GM21381 (cell line): ENCODE results near the gene MARCKSL1.

ENCODE experiments used
- ATAC-seq: cut with Tn5 transposase; IDR thresholded peaks from one replicate; pipeline ENCODE4 v1.9.1; 2021; ENCODE audit warnings: mild to moderate bottlenecking, moderate library complexity; ENCODE audit not compliant: unreplicated experiment

The MARCKSL1 gene

GRCh38 chr1:32353431-32353830 lies 17.4 kb upstream of the MARCKSL1 start:
- no peak for ATAC-seq

GRCh38 chr1:32352831-32353383 lies 16.9 kb upstream of the MARCKSL1 start:
- no peak for ATAC-seq

DNA sequence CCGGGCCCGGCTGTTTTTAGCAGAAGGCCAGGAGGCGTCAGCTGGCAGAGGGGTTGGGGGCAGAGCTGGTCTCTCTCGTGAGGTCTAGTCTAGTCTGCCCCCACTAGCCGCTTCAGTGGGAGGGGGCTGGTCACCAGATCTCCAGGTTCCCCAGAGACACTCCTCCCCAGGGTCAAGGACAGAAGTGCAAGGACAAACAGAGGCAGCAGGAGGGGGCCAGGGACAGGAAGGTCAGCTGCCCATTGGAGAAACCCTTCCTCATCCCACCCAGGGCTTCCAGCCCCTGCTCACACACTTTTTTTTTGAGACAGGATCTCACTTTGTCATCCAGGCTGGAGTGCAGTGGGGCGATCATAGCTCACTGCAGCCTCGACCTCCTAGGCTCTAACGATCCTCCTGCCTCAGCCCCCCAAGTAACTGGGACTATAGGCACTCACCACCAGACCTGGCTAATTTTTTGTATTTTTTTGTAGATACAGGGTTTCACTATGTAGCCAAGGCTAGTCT lies 16.3 kb upstream of the MARCKSL1 start:
- ATAC-seq = no peak

GRCh38 chr1:32351399-32352238 lies 15.6 kb upstream of the MARCKSL1 start:
- peak; percentile 95 for ATAC-seq

DNA sequence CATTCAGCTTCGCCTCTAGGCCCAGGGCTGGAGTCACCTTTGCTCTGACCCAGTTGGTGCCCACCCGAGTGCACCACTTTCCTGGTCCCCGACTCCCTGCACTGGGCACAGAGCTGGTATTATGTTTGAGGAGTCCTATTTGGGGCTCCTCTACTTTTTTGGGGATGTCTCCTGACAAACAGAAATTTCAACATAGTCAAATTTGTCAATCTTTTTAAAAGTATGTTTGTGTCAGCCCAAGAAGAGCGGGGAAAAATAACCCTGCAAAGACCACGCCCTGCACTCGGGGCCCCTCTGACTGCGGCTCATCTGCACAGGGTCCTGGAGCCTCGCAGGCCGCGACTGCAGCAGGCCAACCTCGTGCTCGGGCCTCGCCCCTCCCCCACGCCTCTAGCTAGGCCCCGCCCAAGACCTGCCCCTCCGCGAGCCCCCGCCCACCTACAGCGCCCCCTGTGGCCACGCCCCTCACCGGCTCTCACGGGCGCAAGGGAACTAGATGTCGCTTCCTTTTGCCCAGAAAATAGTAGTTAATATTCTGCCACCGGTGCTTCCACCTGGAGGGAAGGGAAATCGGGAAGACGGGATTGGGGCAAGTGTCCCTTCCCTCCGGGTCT lies 14.9 kb upstream of the MARCKSL1 start:
- ATAC-seq = peak; percentile 29

GRCh38 chr1:32349211-32349708 lies 13.2 kb upstream of the MARCKSL1 start:
- ATAC-seq = no peak

- ATAC-seq = no peak
Observed at GRCh38 chr1:32346532-32347157, 10.6 kb upstream of the MARCKSL1 start.

GRCh38 chr1:32345289-32345827 lies 9.3 kb upstream of the MARCKSL1 start:
- ATAC-seq = no peak

DNA sequence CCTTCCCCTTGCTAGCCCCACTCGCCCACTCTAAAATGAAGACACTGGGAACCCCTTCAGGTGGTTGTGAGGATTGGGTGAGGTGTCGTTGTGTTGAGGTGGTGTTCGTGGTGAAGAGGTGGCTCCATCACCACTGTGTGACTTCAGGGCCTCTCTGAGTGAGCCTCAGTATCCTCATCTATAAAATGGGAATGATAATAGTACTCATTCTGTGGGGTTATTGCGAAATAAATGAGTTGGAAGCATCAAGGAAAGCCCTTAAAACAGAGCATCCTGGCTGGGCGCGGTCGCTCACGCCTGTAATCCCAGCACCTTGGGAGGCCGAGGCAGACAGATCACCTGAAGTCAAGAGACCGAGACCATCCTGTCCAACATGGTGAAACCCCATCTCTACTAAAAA lies 6.7 kb upstream of the MARCKSL1 start:
- no peak for ATAC-seq

DNA sequence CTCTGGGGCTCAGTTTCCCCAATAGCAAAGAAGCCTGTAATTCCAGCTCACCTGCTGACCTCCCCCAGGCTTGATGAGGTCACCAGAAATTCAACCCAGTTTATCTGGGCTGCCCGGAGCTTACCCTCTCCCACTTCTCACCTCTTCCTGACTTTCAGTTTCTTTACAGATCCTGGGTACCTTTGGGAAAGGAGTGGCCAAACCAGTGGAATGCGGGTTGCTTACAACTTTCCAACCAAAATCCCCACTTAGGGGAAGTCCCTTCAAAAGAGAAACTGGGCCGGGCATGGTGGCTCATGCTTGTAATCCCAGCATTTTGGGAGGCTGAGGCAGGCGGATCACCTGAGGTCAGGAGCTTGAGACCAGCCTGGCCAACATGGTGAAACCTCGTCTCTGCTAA lies 5.9 kb upstream of the MARCKSL1 start:
- no peak for ATAC-seq

DNA sequence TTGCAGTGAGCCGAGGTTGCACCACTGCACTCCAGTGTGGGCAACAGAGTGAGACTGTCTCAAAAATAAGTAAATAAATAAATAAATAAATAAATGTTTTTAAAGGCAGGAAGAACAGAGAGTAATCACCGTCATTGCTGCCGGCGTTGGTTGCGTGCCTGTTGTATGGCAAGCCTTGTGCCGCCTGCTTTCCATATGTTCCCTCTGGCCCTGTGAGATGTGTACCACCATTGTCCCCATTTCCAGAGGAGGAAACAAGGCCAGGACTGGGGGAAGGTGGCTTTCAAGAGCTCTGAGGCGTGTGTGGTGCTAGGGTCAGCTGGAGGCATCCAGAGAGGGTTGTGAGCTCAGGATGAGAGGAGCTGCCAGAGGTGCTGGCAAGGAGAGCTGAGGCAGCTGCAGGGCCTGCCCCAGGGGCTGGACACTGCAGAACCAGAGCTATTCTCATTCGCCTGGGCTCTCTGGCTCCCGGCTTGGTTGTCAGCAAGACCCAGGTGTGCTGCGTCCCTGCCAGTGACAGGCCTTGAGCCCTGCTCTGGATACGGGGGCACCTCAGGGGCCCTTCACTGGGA lies 5.2 kb upstream of the MARCKSL1 start:
- no peak for ATAC-seq

- ATAC-seq = no peak
Observed at GRCh38 chr1:32339363-32339978, 3.4 kb upstream of the MARCKSL1 start.

DNA sequence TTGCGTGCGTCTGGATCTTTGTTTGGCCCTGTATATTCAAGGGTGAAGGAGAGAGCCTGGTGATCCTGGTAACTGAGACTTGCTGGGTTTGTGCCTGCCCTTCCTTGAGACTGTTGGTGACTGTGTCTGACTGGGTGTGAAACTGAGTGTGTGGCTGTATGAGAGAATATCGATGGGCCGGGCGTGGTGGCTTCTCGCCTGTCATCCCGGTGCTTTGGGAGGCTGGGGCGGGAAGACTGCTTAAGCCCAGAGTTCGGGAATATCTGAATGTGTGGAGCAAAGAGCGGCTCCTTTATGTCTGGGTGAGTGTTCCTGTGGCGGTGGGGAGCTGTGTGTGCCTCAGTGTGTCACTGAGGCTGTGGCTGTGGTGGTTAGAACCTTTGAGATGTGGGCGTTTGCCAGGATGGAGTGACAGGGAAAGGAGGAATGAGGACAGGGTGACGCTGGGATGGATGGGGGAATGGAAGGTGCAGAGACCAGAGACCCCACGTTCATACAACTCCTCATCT lies 2.7 kb upstream of the MARCKSL1 start:
- ATAC-seq = no peak

DNA sequence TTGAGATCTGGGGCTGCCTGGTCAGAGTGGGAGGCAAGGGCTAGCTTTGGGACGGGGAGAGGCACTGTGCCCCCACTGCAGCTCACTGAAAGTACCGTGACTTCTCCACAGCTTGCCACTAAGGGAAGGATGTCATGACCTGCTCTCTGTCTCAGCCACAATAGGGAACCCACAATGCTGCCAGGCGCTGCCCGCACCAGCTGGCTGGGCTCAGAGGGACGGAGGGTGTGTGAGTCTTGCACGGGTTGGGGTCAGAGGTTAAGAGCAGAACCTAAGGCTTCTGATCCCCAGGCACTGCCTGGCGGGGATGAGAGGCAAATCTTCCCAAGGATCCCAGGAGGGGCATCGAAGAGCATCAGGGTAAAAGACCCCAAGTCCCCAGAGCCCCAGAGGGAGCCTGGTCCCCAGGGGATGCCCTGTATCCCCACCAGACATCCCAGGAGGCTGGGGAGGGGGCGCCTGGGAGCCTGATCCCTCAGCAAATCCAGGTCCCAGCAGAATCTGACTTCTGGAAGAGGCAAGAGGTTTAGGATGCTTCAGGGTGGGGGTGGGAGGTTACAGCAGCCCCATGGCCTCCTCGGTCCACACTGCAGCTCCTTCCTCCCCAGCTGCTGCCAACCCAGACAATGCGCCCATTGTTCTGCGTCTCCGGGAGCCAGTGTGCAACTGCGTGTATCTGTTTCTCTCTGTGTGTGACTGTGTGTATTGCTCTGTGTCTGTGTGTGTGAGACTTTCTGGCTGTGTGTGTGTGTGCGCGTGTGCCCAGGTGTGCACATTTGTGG lies 2.0 kb upstream of the MARCKSL1 start:
- peak; percentile 31 for ATAC-seq

DNA sequence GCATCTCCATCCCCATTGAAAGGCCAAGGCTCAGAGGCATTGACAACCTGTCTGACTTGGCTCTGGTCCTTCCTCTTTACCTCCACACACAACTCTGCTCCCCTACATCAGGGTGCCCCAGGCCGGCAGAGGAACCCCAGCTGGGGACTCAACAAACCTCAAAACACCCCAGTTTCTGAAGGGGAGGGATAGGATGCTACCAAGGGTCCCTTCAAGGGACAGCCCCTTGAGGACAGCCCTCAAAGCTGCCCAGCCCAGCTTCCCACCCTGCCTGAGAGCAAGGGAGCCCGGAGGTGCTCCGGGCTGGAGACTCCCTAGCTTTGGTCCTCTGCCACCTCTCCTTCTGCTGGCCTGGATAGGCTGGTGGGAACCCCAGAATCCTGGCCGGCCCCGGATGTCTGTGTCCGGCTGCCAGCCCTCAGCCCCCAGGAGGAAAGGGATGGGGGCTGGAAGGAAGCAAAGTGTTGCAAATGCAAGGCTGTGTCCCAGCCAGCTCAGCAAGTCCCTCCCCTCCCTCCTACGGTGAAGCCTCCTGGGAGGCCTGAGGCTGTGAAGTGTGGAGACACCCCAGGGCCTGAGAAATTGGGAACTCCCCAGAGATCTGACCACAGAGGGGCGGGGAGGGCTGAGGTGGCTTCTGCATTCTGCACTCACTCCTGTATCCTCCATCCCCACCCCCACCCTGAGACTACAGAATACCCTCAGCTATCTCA lies 1.1 kb upstream of the MARCKSL1 start:
- no peak for ATAC-seq

GRCh38 chr1:32336591-32336932 lies 529 bp upstream of the MARCKSL1 start:
- no peak for ATAC-seq

DNA sequence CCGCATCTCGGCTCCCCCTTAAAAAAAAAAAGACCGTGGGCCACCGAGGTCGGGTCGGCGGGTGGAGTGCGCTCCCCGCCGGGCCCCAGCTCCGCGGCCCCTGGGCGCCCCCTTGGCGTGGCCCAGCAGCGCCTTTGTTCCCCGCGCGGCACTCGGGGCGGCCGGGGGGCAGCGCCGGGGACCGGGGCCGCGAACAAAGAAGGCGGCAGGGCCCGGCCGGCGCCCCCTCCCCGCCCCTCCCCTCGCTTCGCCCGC lies 571 bp downstream of the MARCKSL1 start:
- ATAC-seq = no peak

- peak; percentile 9 for ATAC-seq
Observed at GRCh38 chr1:32334864-32335534, 1.0 kb downstream of the MARCKSL1 start.
